AG04449 (cell line): Measurements from ENCODE around the gene GLI1.
"Not testable (repeated sequence)": the region's sequence is repeated elsewhere in the genome, so short reads cannot be mapped to it uniquely, and the experiment has no call there.

Experiments used
- CTCF ChIA-PET: fragments of 350-600 bp; formaldehyde crosslinking; extraction: SDS; loops from one replicate; lab custom pipeline; 2021; ENCODE audit warnings: antibody characterized with exemption; lab: Yijun Ruan, JAX
- POLR2A ChIA-PET: fragments of 400-600, 350-600 bp; formaldehyde crosslinking; extraction: SDS; loops from one replicate; lab custom pipeline; 2020; ENCODE audit warnings: antibody characterized with exemption, inconsistent platforms; lab: Yijun Ruan, JAX
- DNase-seq: peaks from one replicate; pipeline ENCODE4 v3.0.0-alpha.2; 2010; ENCODE audit warnings: low read depth, low spot score
- H3K4me3 ChIP-seq: 2 replicates; pipeline ENCODE4 v1.5.1; 2011; ENCODE audit warnings: low read depth, mild to moderate bottlenecking, control low read depth, low read length
- TF ChIP-seq, protein P1 (sequence below): IDR thresholded peaks from one replicate; pipeline ENCODE4 v1.5.1; 2011; ENCODE audit warnings: mild to moderate bottlenecking, moderate library complexity, low read length, control low read depth, inconsistent platforms; ENCODE audit not compliant: insufficient read depth; ENCODE audit errors: missing control alignments

Gene GLI1

DNA sequence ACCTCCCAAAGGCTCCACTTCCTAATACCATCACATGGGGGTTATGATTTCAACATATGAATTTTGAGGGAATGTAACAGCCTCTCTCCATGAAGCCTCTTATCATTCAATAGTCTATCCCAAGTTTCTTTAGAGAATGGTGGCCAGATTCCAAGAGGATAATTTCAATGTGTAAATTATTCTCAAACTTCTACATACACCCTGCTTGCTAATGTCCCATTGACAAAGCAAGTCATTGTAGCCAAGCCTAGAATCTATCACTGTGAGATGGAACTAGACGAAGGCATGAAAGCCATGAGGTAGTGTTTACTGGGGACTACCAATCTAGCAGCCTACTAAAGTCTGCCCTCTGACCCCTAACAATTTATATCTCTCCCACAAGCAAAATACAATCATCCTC, 21.2 kb upstream of the GLI1 start:
- CTCF ChIA-PET: interaction anchor here (1.1 to 5.6 kb wide), 3 partner anchors 16 to 195 kb away, joined by 3 to 46 read pairs (median 3); partner anchors contain the start of gene INHBE
- DNase-seq: no peak
- H3K4me3 ChIP-seq: no peak overlapping the region
- POLR2A ChIA-PET: no interaction called here
- TF ChIP-seq, protein P1, sequence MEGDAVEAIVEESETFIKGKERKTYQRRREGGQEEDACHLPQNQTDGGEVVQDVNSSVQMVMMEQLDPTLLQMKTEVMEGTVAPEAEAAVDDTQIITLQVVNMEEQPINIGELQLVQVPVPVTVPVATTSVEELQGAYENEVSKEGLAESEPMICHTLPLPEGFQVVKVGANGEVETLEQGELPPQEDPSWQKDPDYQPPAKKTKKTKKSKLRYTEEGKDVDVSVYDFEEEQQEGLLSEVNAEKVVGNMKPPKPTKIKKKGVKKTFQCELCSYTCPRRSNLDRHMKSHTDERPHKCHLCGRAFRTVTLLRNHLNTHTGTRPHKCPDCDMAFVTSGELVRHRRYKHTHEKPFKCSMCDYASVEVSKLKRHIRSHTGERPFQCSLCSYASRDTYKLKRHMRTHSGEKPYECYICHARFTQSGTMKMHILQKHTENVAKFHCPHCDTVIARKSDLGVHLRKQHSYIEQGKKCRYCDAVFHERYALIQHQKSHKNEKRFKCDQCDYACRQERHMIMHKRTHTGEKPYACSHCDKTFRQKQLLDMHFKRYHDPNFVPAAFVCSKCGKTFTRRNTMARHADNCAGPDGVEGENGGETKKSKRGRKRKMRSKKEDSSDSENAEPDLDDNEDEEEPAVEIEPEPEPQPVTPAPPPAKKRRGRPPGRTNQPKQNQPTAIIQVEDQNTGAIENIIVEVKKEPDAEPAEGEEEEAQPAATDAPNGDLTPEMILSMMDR: no peak

DNA sequence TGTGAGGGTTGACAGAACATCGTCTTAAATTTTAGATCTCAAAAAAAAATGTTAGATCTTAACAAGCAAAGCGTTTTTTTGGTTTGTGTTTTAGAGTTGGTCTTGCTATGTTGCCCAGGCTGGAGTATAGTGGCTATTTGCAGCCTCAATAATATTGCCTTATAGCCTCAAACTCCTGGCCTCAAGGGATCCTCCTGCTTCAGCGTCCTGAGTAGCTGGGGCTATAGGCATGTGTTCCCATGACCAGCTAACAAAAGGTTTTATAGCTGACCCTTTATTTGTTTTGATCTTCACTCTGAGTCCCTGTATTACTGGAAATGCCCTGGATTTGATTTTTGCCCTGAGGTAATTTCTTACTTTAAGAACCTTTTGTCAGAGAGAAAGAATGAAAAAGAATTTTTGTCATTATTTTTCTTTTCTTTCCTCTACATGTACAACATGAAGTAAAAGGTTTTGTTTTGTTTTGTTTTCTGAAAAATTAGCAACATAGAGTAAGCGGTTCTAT, 19.8 kb upstream of the GLI1 start:
- H3K4me3 ChIP-seq: no peak overlapping the region
- ChIA-PET POLR2A (no interaction called here), CTCF (interaction anchor here (7.9 kb wide), 1 partner anchor 14 kb away, joined by 71 read pairs; the partner anchor contains the start of gene INHBE)
- DNase-seq: no peak
- TF ChIP-seq, protein P1: no peak

DNA sequence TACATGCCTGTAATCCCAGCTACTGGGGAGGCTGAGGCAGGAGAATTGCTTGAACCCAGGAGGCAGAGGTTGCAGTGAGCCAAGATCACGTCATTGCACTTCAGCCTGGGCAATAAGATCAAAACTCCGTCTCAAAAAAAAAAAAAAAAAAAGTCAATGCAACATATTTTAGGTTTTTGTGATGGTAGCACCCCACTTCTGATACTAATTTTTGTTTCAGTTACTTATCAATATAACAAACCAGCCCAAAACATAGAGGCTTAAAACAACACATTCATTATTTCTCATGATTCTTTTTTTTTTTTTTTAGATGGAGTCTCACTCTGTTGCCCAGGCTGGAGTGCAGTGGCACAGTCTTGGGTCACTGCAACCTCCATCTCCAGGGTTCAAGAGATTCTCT, 18.2 kb upstream of the GLI1 start:
- POLR2A ChIA-PET, H3K4me3 ChIP-seq, DNase-seq: not testable (repeated sequence)
- CTCF ChIA-PET: interaction anchor here (1.0 to 7.9 kb wide), 3 partner anchors 9 to 134 kb away, joined by 3 to 71 read pairs (median 5); partner anchors contain the start of gene INHBE

DNA sequence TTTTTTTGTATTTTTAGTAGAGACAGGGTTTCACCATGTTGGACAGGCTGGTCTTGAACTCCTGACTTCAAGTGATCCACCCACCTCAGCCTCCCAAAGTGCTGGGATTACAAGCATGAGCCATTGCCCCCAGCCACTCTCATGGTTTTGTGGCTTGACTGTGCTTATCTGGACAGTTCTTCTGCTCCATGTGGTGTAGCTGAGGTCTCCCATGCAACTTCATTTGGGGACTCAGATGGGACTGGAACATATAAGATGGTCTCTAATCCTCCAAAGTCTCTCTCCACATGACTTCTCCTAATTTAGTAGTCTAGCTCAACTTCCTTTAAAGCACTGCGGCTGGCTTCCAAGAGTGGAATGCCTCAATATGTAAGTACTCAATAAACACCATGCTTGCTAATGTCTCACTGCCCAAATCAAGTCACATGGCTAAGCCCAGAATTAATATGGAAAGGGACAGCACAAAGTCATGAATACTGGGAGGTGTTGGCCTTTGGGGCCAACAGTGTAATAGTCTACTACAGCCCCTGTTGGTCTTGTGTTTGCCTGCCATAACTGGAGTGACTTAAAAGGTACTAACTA, 17.6 kb upstream of the GLI1 start:
- ChIA-PET POLR2A (no interaction called here), CTCF (interaction anchor here (1.0 to 7.9 kb wide), 3 partner anchors 9 to 134 kb away, joined by 3 to 71 read pairs (median 5); partner anchors contain the start of gene INHBE)
- DNase-seq: no peak

DNA sequence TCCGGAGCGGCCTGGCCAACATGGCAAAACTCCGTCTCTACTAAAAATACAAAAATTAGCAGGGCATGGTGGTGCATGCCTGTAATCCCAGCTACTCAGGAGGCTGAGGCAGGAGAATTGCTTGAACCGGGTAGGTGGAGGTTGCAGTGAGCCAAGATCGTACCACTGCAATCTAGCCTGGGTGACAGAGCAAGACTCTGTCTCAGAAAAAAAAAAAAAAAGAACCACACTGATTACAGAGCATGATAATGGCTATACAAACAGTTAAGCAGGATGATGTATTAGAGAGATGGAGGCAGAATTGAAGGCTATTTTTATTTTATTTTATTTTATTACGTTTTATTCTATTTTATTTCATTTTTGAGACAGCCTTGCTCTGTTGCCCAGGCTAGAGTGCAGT, 15.2 kb upstream of the GLI1 start:
- CTCF ChIA-PET: interaction anchor here (1.2 to 7.9 kb wide), 3 partner anchors 10 to 231 kb away, joined by 4 to 71 read pairs (median 6); partner anchors contain the start of gene INHBE
- H3K4me3 ChIP-seq, DNase-seq, POLR2A ChIA-PET: not testable (repeated sequence)

More for the DNA sequence above, 17.6 kb upstream of the GLI1 start:
- TF ChIP-seq, protein P1: no peak
- H3K4me3 ChIP-seq: no peak overlapping the region

DNA sequence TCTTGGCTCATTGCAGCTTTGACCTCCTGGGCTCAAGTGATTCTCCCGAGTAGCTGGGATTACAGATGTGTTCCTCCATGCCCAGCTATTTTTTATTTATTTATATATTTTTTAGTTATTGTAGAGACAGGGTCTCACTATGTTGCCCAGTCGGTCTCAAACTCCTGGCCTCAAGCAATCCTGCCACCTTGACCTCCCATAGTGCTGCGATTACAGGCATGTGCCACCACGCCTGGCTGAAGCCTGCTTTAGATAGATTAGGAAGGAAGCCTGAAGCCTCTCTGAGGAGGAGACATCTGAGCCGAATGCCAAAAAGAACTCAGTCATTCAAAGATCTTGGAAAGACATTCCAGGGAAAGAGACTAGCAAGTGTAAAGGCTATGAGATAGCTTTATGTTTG, 14.8 kb upstream of the GLI1 start:
- DNase-seq: no peak
- TF ChIP-seq, protein P1: no peak
- no peak overlapping the region for H3K4me3 ChIP-seq
- CTCF ChIA-PET: interaction anchor here (0.8 to 7.9 kb wide), 4 partner anchors 9 to 231 kb away, joined by 3 to 71 read pairs (median 5); partner anchors contain the start of gene INHBE
- POLR2A ChIA-PET: no interaction called here

DNA sequence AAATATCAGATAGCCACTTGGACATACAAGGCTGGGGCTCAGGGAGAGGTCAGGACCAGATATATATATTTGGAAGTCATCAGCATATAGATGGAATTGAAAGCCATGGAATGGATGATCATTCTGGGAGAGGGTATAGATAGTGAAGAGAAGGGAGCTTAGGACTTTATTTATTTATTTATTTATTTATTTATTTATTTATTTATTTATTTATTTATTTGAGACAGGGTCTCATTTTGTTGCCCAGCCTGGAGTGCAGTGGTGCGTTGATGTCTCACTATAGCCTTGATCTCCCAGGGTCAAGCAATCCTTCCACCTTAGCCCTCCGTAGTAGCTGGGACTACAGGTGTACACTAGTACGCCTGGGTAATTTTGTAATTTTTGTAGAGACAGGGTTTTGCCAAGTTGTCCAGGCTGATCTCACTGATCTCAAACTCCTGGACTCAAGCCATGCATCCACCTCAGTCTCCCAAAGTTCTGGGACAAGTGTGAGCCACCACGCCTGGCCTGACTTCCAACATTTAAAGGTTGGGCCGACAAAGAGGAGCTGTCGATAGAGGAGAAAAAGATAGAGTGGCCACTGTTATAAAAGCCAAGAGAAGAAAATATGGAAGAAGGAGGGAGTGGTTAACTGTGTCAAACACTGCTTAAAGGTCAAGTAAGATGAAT, 13.2 kb upstream of the GLI1 start:
- POLR2A ChIA-PET: no interaction called here
- H3K4me3 ChIP-seq: no peak overlapping the region
- DNase-seq: no peak
- CTCF ChIA-PET: interaction anchor here (0.7 to 7.9 kb wide), 5 partner anchors 8 to 161 kb away, joined by 3 to 71 read pairs (median 3); partner anchors contain the start of genes GLI1 and INHBE
- TF ChIP-seq, protein P1: no peak
